ENCODE measurements around the gene ZNF837.

- no peak for TF ChIP-seq EZH2phosphoT487 (IDR thresholded peaks at IDR 0.05; ENCODE audit: borderline replicate concordance, low read length)
- TF ChIP-seq CTCF (IDR thresholded peaks at IDR 0.05; ENCODE audit: low read depth, low read length, poor library complexity, severe bottlenecking), result no peak
Measured at GRCh38 chr19:58349590-58349989, 31.2 kb downstream of the ZNF837 start.
